ENCODE data around the gene MAP2K6. TPM values are rescaled to one million over a fixed set of nuclear protein-coding genes. Genes with fewer than 3 reads are reported as not detected.
A peak's percentile ranks its signal among the peaks of the same experiment; 100 is the strongest.

MAP2K6 gene
- total and polyA plus RNA-seq, 2 of the 8 experiments (the other 6 are each of a cell fraction or from before 2014, with no cell fraction given), result 11.0 to 44.1 TPM

DNA sequence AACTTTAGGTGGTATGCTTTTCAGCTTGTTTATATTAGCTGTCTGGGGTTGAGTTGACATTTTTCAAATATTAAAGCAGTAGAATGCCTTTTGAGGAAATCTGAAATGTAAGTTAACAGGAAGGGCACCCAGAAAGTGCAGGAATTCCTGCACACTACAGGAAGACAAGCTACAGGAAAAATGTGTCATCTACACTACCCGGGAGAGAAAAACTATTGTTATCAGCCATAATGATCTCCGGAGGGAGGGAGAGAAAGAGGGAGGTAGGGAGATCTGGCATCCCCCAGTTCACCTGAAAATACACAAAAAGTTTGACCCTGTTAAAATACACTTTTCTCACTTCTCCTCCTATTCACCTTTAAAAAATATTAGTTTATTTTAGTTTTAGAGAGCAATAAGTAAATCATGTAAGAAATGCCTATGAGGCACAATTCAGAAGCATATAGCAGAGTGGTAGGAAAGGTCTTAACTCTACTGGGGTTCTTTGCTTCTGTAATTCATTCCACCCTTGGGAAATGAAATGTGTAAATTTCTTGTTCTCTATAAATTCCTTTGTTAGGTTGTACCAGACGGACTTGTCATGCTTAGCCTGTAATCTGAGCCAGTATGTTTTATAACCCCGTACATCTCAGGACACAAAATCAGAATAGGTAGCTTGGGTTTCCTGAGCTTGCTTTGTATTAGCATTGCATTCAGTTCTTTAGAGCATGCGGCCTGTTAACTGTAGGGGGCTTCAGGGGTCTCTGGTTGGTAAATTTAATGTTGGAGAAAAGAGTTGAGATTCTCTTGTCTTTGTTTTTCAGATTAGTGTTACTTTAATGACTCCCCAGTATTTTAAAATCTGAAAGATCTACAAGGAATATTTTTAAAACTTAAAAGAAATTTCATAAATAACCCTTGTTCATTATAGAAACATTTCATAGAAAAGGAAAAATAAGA is 3.3 kb downstream of the MAP2K6 start:
- H4K8ac ChIP-seq (ENCODE audit: extremely low read depth, insufficient read depth, low read length), result no peak overlapping the region
- no peak overlapping the region for H3K27ac ChIP-seq (ENCODE audit: low read depth, low read length)
- no peaks in the 10 kb centered on the region for H4K20me1 ChIP-seq (replicated peaks in 1 of 2; ENCODE audit: control insufficient read depth in 1 of 2, insufficient read depth in 2 of 2, low read length in 2 of 2)
- H3K4me2 ChIP-seq (ENCODE audit: insufficient read depth in 1 of 2, low read depth in 2 of 2, low read length in 2 of 2), result peak overlapping the region; percentile 45 to 85
- H2AK5ac ChIP-seq (ENCODE audit: low read depth, low read length), result no peak overlapping the region
- no peak overlapping the region for H2AFZ ChIP-seq (ENCODE audit: low read length)
- WGBS, 2 experiments (ENCODE audit: extremely low coverage in 1 of 2, insufficient coverage in 1 of 2, insufficient read length in 1 of 2, insufficient replicate concordance in 2 of 2, low coverage in 1 of 2, low lambda C conversion rate in 2 of 2, missing lambda C conversion rate in 1 of 2), result 41% methylated on average over 5 of the region's 5 CpGs; no CpG with 5 or more reads in 1 of the 2 experiments
- H3K9me3 ChIP-seq (ENCODE audit: insufficient read depth in 2 of 2, low read depth in 1 of 2, low read length in 1 of 2), result no peaks in the 10 kb centered on the region
- no peak overlapping the region; the same call in 1 of the 2 replicates for H3K18ac ChIP-seq (ENCODE audit: extremely low read depth, low read length)
- H4K5ac ChIP-seq (ENCODE audit: insufficient read length, low read depth, low read length), result no peak overlapping the region
- no peak overlapping the region for H3K14ac ChIP-seq (ENCODE audit: insufficient read length)
- CTCF ChIA-PET (ENCODE audit: partially characterized antibody), result interaction anchor here (0.6 to 1.6 kb wide), 5 partner anchors 9 to 48 kb away, joined by 3 to 4 read pairs (median 3); no protein-coding TSS in a partner anchor
- H2BK120ac ChIP-seq (replicated peaks; ENCODE audit: low read depth, low read length), result no peak overlapping the region
- no peaks in the 10 kb centered on the region for H3K27me3 ChIP-seq (replicated peaks in 1 of 4; ENCODE audit: control insufficient read depth in 3 of 4, extremely low read depth in 1 of 4, insufficient read depth in 3 of 4, low read length in 3 of 4)
- H3K9ac ChIP-seq (replicated peaks in 1 of 4; ENCODE audit: extremely low read depth in 1 of 4, low read depth in 3 of 4, low read length in 3 of 4), result no peak overlapping the region; a peak in 1 of 7 replicates
- H3K4ac ChIP-seq (replicated peaks; ENCODE audit: insufficient read length, low read depth, low read length), result no peak overlapping the region
- no peaks in the 10 kb centered on the region for H3K36me3 ChIP-seq (ENCODE audit: control insufficient read depth in 2 of 4, insufficient read depth in 4 of 4, low read length in 3 of 4)
- TF ChIP-seq CTBP2 (IDR thresholded peaks at IDR 0.05; ENCODE audit: borderline replicate concordance, insufficient read depth, insufficient read length, low read length), result no peak
- TF ChIP-seq HDAC2 (IDR thresholded peaks at IDR 0.05; ENCODE audit: borderline replicate concordance in 1 of 2, low read depth in 2 of 2, low read length in 2 of 2), result no peak
- TF ChIP-seq SIX5 (IDR thresholded peaks at IDR 0.05; ENCODE audit: low read depth, low read length), result no peak
- TF ChIP-seq RAD21 (IDR thresholded peaks at IDR 0.05 in 1 of 2, conservative IDR thresholded peaks at IDR 0.05 in 1 of 2; ENCODE audit: low read depth in 2 of 2, low read length in 2 of 2), result peak in 1 of 2 experiments; percentile 16; a peak in 1 of 4 replicates
- TF ChIP-seq RNF2 (IDR thresholded peaks at IDR 0.05; ENCODE audit: borderline replicate concordance, low read depth, low read length, missing control alignments, poor library complexity, severe bottlenecking), result no peak
- H3K79me1 ChIP-seq (ENCODE audit: low read depth, low read length), result no peaks in the 10 kb centered on the region
- peak overlapping the region; percentile 55; the same call in 1 of the 2 replicates for H2BK20ac ChIP-seq (ENCODE audit: low read length)
- FAIRE-seq (no peak), DNase-seq (ENCODE audit: low read depth in 1 of 2, low spot score in 2 of 2) (no peak)
- no peak overlapping the region for H4K91ac ChIP-seq (replicated peaks; ENCODE audit: insufficient read length, low read length)
- H3K23me2 ChIP-seq (ENCODE audit: low read depth, low read length), result peaks cover 9% of the 10 kb centered on the region; the same call in 1 of the 2 replicates
- H3K79me2 ChIP-seq (ENCODE audit: control insufficient read depth in 1 of 2, insufficient read depth in 2 of 2, low read length in 2 of 2), result peaks cover 0 to 74% of the 10 kb centered on the region in 2 experiments; a peak in 2 of 4 replicates
- peak overlapping the region in 1 of 4 experiments; percentile 85; a peak in 3 of 8 replicates for H3K4me3 ChIP-seq (ENCODE audit: extremely low read depth in 1 of 4, insufficient read depth in 2 of 4, low read depth in 3 of 4, low read length in 4 of 4)
- no peak overlapping the region for H3K23ac ChIP-seq (ENCODE audit: insufficient read length)
- POLR2A ChIA-PET (ENCODE audit: partially characterized antibody), result interaction anchor here (1.3 kb wide), 1 partner anchor 9 kb away, joined by 4 read pairs; no protein-coding TSS in a partner anchor
- H2BK5ac ChIP-seq (ENCODE audit: low read depth, low read length), result peak overlapping the region; percentile 36; the same call in 1 of the 2 replicates
- 0 out of 2 replicates have a peak overlapping the region, but pooled peaks have one; percentile 53 for H2BK15ac ChIP-seq (ENCODE audit: low read length)
- H2BK12ac ChIP-seq (ENCODE audit: low read depth, low read length), result no peak overlapping the region
- no peak overlapping the region for H3K56ac ChIP-seq (replicated peaks; ENCODE audit: insufficient read length, low read depth, low read length)
- peaks cover 0 to 12% (median 1%) of the 10 kb centered on the region in 4 experiments; a peak in 4 of 7 replicates for H3K4me1 ChIP-seq (replicated peaks in 1 of 4; ENCODE audit: control insufficient read depth in 3 of 4, insufficient read depth in 4 of 4, low read length in 3 of 4)

Data from H1 (cell line).